ENCODE data around the gene ENTPD1.
"Not testable (repeated sequence)": the region's sequence is repeated elsewhere in the genome, so short reads cannot be mapped to it uniquely, and the experiment has no call there.

ENTPD1 gene

GRCh38 chr10:95759233-95759826, 3.4 kb downstream of the ENTPD1 start:
- DNase-seq (ENCODE audit: low read depth): no peak
- TF ChIP-seq, protein P1, sequence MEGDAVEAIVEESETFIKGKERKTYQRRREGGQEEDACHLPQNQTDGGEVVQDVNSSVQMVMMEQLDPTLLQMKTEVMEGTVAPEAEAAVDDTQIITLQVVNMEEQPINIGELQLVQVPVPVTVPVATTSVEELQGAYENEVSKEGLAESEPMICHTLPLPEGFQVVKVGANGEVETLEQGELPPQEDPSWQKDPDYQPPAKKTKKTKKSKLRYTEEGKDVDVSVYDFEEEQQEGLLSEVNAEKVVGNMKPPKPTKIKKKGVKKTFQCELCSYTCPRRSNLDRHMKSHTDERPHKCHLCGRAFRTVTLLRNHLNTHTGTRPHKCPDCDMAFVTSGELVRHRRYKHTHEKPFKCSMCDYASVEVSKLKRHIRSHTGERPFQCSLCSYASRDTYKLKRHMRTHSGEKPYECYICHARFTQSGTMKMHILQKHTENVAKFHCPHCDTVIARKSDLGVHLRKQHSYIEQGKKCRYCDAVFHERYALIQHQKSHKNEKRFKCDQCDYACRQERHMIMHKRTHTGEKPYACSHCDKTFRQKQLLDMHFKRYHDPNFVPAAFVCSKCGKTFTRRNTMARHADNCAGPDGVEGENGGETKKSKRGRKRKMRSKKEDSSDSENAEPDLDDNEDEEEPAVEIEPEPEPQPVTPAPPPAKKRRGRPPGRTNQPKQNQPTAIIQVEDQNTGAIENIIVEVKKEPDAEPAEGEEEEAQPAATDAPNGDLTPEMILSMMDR (IDR thresholded peaks at IDR 0.05; ENCODE audit: control insufficient read depth, extremely low read depth, insufficient read depth): no peak
- H3K4me3 ChIP-seq (ENCODE audit: low read depth, low read length): no peak overlapping the region

DNA sequence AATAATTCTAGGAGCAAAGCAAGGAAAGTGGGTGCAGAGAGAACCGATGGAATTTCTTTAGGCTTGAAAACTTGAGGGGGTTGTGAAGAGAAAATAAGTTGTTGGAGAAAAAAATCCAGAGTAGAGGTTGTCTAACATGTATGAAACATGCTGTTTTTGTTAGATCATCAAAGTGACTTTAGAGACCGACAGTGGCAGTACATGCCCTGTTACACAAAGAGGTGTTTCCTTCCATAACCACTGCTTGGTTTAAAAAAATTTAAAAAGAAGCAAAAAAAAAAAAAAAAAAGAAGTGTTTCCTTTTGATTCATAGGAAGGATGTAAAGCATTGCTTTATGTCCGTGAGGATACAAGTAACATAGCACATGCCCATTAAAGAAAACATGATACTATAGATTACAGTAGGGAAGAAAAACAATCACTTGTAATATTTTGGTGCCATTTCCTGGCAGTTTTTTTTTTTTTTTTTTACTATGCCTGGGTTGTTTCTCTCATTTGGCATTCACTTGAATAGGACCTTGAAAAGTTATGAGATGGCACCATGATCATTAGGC, 6.1 kb downstream of the ENTPD1 start:
- TF ChIP-seq, protein P1 (IDR thresholded peaks at IDR 0.05; ENCODE audit: control insufficient read depth, extremely low read depth, insufficient read depth): no peak
- no peak overlapping the region for H3K4me3 ChIP-seq (ENCODE audit: low read depth, low read length)
- no peak for DNase-seq (ENCODE audit: low read depth)

DNA sequence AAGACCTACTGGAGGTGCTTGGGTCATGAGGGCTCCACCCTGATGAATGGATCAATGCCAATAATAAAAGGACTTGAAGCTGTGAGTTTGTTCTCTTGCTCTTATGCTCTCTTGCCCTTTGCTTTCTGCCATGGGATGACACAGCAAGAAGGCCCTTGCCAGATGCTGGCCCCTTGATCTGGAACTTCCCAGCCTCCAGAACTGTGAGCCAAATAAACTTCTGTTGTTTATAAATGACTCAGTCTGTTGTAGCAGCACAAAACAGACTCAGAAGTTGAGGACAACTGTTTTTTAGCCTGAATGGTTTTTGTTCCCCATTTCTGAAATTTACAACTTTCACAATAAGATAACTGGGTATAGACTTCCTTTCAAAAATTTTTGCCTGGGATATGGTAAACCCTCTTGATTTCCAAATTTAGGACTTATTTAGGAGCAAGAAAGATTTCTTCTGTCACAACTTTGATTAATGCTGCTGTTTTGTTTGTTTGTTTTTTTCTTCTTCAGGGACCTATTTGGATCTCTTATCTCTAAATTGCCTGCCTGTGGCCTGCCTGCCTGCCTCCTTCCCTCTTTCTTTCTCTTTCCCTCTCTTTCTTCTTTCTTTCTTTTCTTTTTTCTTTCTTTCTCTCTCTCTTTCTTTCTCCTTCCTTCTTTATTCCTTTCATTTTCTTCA, 12.1 kb downstream of the ENTPD1 start:
- no peak for DNase-seq (ENCODE audit: low read depth)
- TF ChIP-seq, protein P1 (IDR thresholded peaks at IDR 0.05; ENCODE audit: control insufficient read depth, extremely low read depth, insufficient read depth): no peak

GRCh38 chr10:95770084-95770720, 14.2 kb downstream of the ENTPD1 start:
- no peak for DNase-seq (ENCODE audit: low read depth)
- H3K4me3 ChIP-seq (ENCODE audit: low read depth, low read length): no peak overlapping the region
- TF ChIP-seq, protein P1 (IDR thresholded peaks at IDR 0.05; ENCODE audit: control insufficient read depth, extremely low read depth, insufficient read depth): no peak

More for the DNA sequence above, 12.1 kb downstream of the ENTPD1 start:
- no peak overlapping the region for H3K4me3 ChIP-seq (ENCODE audit: low read depth, low read length)

- not testable (repeated sequence) for DNase-seq (ENCODE audit: low read depth); H3K4me3 ChIP-seq (ENCODE audit: low read depth, low read length)
Measured at GRCh38 chr10:95773454-95773853, 17.5 kb downstream of the ENTPD1 start.

DNA sequence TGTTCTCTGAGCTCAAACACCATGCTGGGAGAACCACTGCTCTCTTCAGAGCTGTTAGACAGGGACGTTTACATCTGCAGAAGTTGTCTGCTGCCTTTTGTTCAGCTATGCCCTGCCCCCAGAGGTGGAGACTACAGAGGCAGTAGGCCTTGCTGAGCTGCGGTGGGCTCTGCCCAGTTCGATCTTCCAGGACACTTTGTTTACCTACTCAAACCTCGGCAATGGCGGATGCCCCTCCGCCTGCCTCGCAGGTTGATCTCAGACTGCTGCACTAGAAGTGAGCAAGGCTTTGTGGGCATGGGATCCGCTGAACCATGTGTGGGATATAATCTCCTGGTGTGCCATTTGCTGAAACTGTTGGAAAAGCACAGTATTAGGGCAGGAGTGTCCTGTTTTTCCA, 21.7 kb downstream of the ENTPD1 start:
- not testable (repeated sequence) for DNase-seq (ENCODE audit: low read depth); H3K4me3 ChIP-seq (ENCODE audit: low read depth, low read length)

GRCh38 chr10:95782318-95782717, 26.4 kb downstream of the ENTPD1 start:
- no peak overlapping the region for H3K4me3 ChIP-seq (ENCODE audit: low read depth, low read length)
- TF ChIP-seq, protein P1 (IDR thresholded peaks at IDR 0.05; ENCODE audit: control insufficient read depth, extremely low read depth, insufficient read depth): no peak

More at GRCh38 chr10:95782318-95782717, 26.4 kb downstream of the ENTPD1 start:
- DNase-seq (ENCODE audit: low read depth): no peak

All from LNCaP clone FGC (cell line).